Measurements from ENCODE around the gene BAD.

BAD gene

DNA sequence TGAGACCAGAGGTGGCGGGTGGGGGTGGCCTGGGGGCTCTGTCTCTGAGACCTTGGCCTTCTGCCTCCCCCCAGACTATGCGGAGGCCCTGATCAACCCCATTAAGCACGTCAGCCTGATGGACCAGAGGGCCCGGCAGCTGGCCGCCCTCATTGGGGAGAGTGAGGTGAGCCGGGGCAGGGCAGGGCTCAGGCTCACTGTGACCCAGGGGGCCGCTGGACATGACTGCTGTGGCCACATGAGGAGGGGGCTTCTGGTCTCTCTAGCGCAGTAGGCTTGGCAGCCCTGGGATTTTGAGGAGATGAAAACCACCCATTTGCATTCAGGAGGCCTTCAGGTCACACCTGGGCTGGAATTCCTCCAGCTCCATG is 20.5 kb downstream of the BAD start:
- peak overlapping the region; percentile 8 for H3K27ac ChIP-seq (ENCODE audit: insufficient read depth, low read depth, low read length, poor library complexity, severe bottlenecking)
- H3K4me3 ChIP-seq (ENCODE audit: insufficient read depth, low read depth, low read length): no peak overlapping the region
- peaks cover 18% of the 10 kb centered on the region for H3K36me3 ChIP-seq (ENCODE audit: control insufficient read depth, insufficient read depth, low read length)
- H3K4me1 ChIP-seq (ENCODE audit: control insufficient read depth, insufficient read depth, low read length): peaks cover 14% of the 10 kb centered on the region
- no peaks in the 10 kb centered on the region for H3K27me3 ChIP-seq (ENCODE audit: control insufficient read depth, insufficient read depth, low read length, poor library complexity, severe bottlenecking)
- WGBS, 2 experiments: 92 to 95% methylated on average over 8 of the region's 8 CpGs
- no peaks in the 10 kb centered on the region for H3K9me3 ChIP-seq (ENCODE audit: control insufficient read depth, low read length)

- H3K27ac ChIP-seq (ENCODE audit: insufficient read depth, low read depth, low read length, poor library complexity, severe bottlenecking): no peak overlapping the region
- no peaks in the 10 kb centered on the region for H3K9me3 ChIP-seq (ENCODE audit: control insufficient read depth, low read length)
- no peaks in the 10 kb centered on the region for H3K27me3 ChIP-seq (ENCODE audit: control insufficient read depth, insufficient read depth, low read length, poor library complexity, severe bottlenecking)
- H3K4me1 ChIP-seq (ENCODE audit: control insufficient read depth, insufficient read depth, low read length): peaks cover 10% of the 10 kb centered on the region
- no peak overlapping the region for H3K4me3 ChIP-seq (ENCODE audit: insufficient read depth, low read depth, low read length)
- H3K36me3 ChIP-seq (ENCODE audit: control insufficient read depth, insufficient read depth, low read length): peaks cover 24% of the 10 kb centered on the region
- WGBS, 2 experiments: 79 to 80% methylated on average over 29 of the region's 29 CpGs
These were observed 21.2 kb downstream of the BAD start for GRCh38 chr11:64263021-64263946.

- WGBS, 2 experiments: 96 to 97% methylated on average over 42 of the region's 42 CpGs
- Histone ChIP-seq H3K27ac (ENCODE audit: insufficient read depth, low read depth, low read length, poor library complexity, severe bottlenecking) (no peak overlapping the region), H3K27me3 (ENCODE audit: control insufficient read depth, insufficient read depth, low read length, poor library complexity, severe bottlenecking) (no peaks in the 10 kb centered on the region), H3K4me3 (ENCODE audit: insufficient read depth, low read depth, low read length) (no peak overlapping the region), H3K36me3 (ENCODE audit: control insufficient read depth, insufficient read depth, low read length) (peaks cover 25% of the 10 kb centered on the region), H3K4me1 (ENCODE audit: control insufficient read depth, insufficient read depth, low read length) (peaks cover 10% of the 10 kb centered on the region), H3K9me3 (ENCODE audit: control insufficient read depth, low read length) (no peaks in the 10 kb centered on the region)
These were observed 22.0 kb downstream of the BAD start for GRCh38 chr11:64262271-64263002.

GRCh38 chr11:64261556-64262080 is 22.8 kb downstream of the BAD start:
- Histone ChIP-seq H3K27me3 (ENCODE audit: control insufficient read depth, insufficient read depth, low read length, poor library complexity, severe bottlenecking) (no peaks in the 10 kb centered on the region), H3K4me1 (ENCODE audit: control insufficient read depth, insufficient read depth, low read length) (peaks cover 10% of the 10 kb centered on the region), H3K36me3 (ENCODE audit: control insufficient read depth, insufficient read depth, low read length) (peaks cover 25% of the 10 kb centered on the region), H3K9me3 (ENCODE audit: control insufficient read depth, low read length) (no peaks in the 10 kb centered on the region), H3K4me3 (ENCODE audit: insufficient read depth, low read depth, low read length) (no peak overlapping the region), H3K27ac (ENCODE audit: insufficient read depth, low read depth, low read length, poor library complexity, severe bottlenecking) (no peak overlapping the region)
- WGBS, 2 experiments: 96% methylated on average over 18 of the region's 18 CpGs

DNA sequence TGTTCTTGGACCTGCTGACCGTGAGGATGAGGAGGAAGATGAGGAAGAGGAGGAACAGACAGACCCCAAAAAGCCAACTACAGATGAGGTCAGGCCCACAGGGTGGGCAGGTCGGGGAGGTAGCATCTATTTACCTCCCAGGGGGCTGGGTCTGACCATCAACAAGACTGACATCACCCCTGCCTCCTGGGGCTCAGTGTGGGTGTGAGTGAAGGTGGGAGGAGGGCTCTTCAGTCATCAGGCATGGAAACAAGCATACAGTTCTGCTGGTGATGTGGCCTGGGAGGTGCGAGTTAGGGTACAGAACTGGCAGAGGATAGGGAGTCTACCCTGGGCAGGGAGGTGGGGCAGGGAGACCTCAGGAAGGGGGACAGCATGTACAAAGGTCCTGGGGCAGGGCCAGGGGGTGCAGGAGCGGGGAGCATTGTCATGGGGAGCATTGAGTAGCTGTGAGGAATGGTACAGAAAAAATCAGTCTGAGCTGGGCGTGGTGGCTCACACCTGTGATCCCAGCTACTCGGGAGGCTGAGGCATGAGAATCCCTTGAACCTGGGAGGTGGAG is 24.2 kb downstream of the BAD start:
- 94 to 95% methylated on average over 6 of the region's 6 CpGs for WGBS, 2 experiments
- no peaks in the 10 kb centered on the region for H3K9me3 ChIP-seq (ENCODE audit: control insufficient read depth, low read length)
- H3K27me3 ChIP-seq (ENCODE audit: control insufficient read depth, insufficient read depth, low read length, poor library complexity, severe bottlenecking): no peaks in the 10 kb centered on the region
- peaks cover 10% of the 10 kb centered on the region for H3K4me1 ChIP-seq (ENCODE audit: control insufficient read depth, insufficient read depth, low read length)
- H3K27ac ChIP-seq (ENCODE audit: insufficient read depth, low read depth, low read length, poor library complexity, severe bottlenecking): no peak overlapping the region
- H3K36me3 ChIP-seq (ENCODE audit: control insufficient read depth, insufficient read depth, low read length): peaks cover 22% of the 10 kb centered on the region
- no peak overlapping the region for H3K4me3 ChIP-seq (ENCODE audit: insufficient read depth, low read depth, low read length)

- H3K4me3 ChIP-seq (ENCODE audit: insufficient read depth, low read depth, low read length): no peak overlapping the region
- H3K27ac ChIP-seq (ENCODE audit: insufficient read depth, low read depth, low read length, poor library complexity, severe bottlenecking): no peak overlapping the region
- 91 to 96% methylated on average over 4 of the region's 4 CpGs for WGBS, 2 experiments
- H3K27me3 ChIP-seq (ENCODE audit: control insufficient read depth, insufficient read depth, low read length, poor library complexity, severe bottlenecking): no peaks in the 10 kb centered on the region
- peaks cover 22% of the 10 kb centered on the region for H3K36me3 ChIP-seq (ENCODE audit: control insufficient read depth, insufficient read depth, low read length)
- H3K9me3 ChIP-seq (ENCODE audit: control insufficient read depth, low read length): no peaks in the 10 kb centered on the region
- peaks cover 10% of the 10 kb centered on the region for H3K4me1 ChIP-seq (ENCODE audit: control insufficient read depth, insufficient read depth, low read length)
These were observed 24.9 kb downstream of the BAD start for GRCh38 chr11:64259533-64260067.

GRCh38 chr11:64258946-64259532 is 25.4 kb downstream of the BAD start:
- Histone ChIP-seq H3K27me3 (ENCODE audit: control insufficient read depth, insufficient read depth, low read length, poor library complexity, severe bottlenecking) (no peaks in the 10 kb centered on the region), H3K27ac (ENCODE audit: insufficient read depth, low read depth, low read length, poor library complexity, severe bottlenecking) (no peak overlapping the region), H3K4me3 (ENCODE audit: insufficient read depth, low read depth, low read length) (no peak overlapping the region), H3K36me3 (ENCODE audit: control insufficient read depth, insufficient read depth, low read length) (peaks cover 22% of the 10 kb centered on the region), H3K4me1 (ENCODE audit: control insufficient read depth, insufficient read depth, low read length) (peaks cover 10% of the 10 kb centered on the region), H3K9me3 (ENCODE audit: control insufficient read depth, low read length) (no peaks in the 10 kb centered on the region)
- 93 to 94% methylated on average over 32 of the region's 32 CpGs for WGBS, 2 experiments

DNA sequence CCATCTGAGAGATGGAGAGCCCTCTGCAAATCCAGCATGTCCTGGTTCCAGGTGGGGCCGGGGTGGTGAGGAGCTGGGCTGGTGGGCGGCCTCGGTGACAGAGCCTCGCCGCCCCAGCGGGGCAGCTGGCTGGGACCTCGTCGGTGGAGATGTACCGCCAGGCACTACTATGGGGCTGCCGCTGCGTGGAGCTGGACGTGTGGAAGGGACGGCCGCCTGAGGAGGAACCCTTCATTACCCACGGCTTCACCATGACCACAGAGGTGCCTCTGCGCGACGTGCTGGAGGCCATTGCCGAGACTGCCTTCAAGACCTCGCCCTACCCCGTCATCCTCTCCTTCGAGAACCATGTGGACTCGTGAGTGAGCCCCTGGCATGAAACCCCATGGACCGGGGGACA is 26.1 kb downstream of the BAD start:
- no peak overlapping the region for H3K4me3 ChIP-seq (ENCODE audit: insufficient read depth, low read depth, low read length)
- 93 to 95% methylated on average over 24 of the region's 24 CpGs for WGBS, 2 experiments
- no peaks in the 10 kb centered on the region for H3K27me3 ChIP-seq (ENCODE audit: control insufficient read depth, insufficient read depth, low read length, poor library complexity, severe bottlenecking)
- H3K36me3 ChIP-seq (ENCODE audit: control insufficient read depth, insufficient read depth, low read length): peaks cover 22% of the 10 kb centered on the region
- no peaks in the 10 kb centered on the region for H3K9me3 ChIP-seq (ENCODE audit: control insufficient read depth, low read length)
- H3K4me1 ChIP-seq (ENCODE audit: control insufficient read depth, insufficient read depth, low read length): peaks cover 4% of the 10 kb centered on the region
- no peak overlapping the region for H3K27ac ChIP-seq (ENCODE audit: insufficient read depth, low read depth, low read length, poor library complexity, severe bottlenecking)

GRCh38 chr11:64256300-64256699 is 28.2 kb downstream of the BAD start:
- H3K4me3 ChIP-seq (ENCODE audit: insufficient read depth, low read depth, low read length): no peak overlapping the region
- WGBS, 2 experiments: 95 to 97% methylated on average over 15 of the region's 15 CpGs
- peaks cover 12% of the 10 kb centered on the region for H3K36me3 ChIP-seq (ENCODE audit: control insufficient read depth, insufficient read depth, low read length)
- no peak overlapping the region for H3K27ac ChIP-seq (ENCODE audit: insufficient read depth, low read depth, low read length, poor library complexity, severe bottlenecking)
- no peaks in the 10 kb centered on the region for H3K9me3 ChIP-seq (ENCODE audit: control insufficient read depth, low read length)
- H3K4me1 ChIP-seq (ENCODE audit: control insufficient read depth, insufficient read depth, low read length): no peaks in the 10 kb centered on the region
- no peaks in the 10 kb centered on the region for H3K27me3 ChIP-seq (ENCODE audit: control insufficient read depth, insufficient read depth, low read length, poor library complexity, severe bottlenecking)

Measured in ectodermal cell (in vitro differentiated cells).